Measurements from ENCODE around the gene REXO4. TPM values are rescaled to one million over a fixed set of nuclear protein-coding genes. Genes with fewer than 3 reads are reported as not detected.

REXO4 gene
- 22.5 and 23.3 TPM in 2 replicates for polyA plus RNA-seq (2013)

GRCh38 chr9:133417541-133418461 lies at the start of gene REXO4:
Gene REXO4 (minus strand): TSS chr9:133418010. CDS start chr9:133417844, 166 bp downstream.
- Histone ChIP-seq H4K8ac (ENCODE audit: low read depth, low read length) (peak within 1 kb of the TSS; percentile 100), H2BK12ac (ENCODE audit: low read length) (peak within 1 kb of the TSS; percentile 42), H3K27me3 (ENCODE audit: insufficient read depth, low read length) (no peaks in the 10 kb centered on the region), H4K91ac (ENCODE audit: low read depth, low read length) (peak within 1 kb of the TSS; percentile 92), H2BK120ac (ENCODE audit: insufficient read depth, low read length, poor library complexity) (peak within 1 kb of the TSS; percentile 96), H3K4ac (ENCODE audit: low read depth, low read length) (peak within 1 kb of the TSS; percentile 99), H2AK5ac (ENCODE audit: low read length) (peak within 1 kb of the TSS; percentile 98), H3K4me3 (ENCODE audit: low read depth, low read length) (peak within 1 kb of the TSS; percentile 77), H3K27ac (ENCODE audit: low read depth, low read length) (peak within 1 kb of the TSS; percentile 66), H3K79me1 (ENCODE audit: low read length) (peaks cover 8% of the 10 kb centered on the region), H3K36me3 (ENCODE audit: control insufficient read depth in 1 of 2, insufficient read depth in 2 of 2, low read length in 2 of 2) (peaks cover 20 to 26% of the 10 kb centered on the region in 2 experiments), H2AFZ (ENCODE audit: insufficient read depth, low read length, poor library complexity) (peak within 1 kb of the TSS; percentile 100), H3K9me3 (ENCODE audit: insufficient read depth, low read depth, low read length) (no peaks in the 10 kb centered on the region), H4K12ac (ENCODE audit: low read depth, low read length) (peak within 1 kb of the TSS; percentile 97), H3K4me2 (ENCODE audit: low read length) (peak within 1 kb of the TSS; percentile 71), H3K4me1 (ENCODE audit: control insufficient read depth in 1 of 2, insufficient read depth in 2 of 2, low read length in 2 of 2) (peaks cover 6 to 9% of the 10 kb centered on the region in 2 experiments), H3K14ac (ENCODE audit: low read length) (peak within 1 kb of the TSS; percentile 98), H3K23ac (ENCODE audit: low read length) (no peak within 1 kb of the TSS), H3K79me2 (ENCODE audit: control insufficient read depth, insufficient read depth, low read length, poor library complexity) (peaks cover 9% of the 10 kb centered on the region), H2BK5ac (ENCODE audit: low read depth, low read length, poor library complexity) (peak within 1 kb of the TSS; percentile 78), H3K9ac (ENCODE audit: low read length) (peak within 1 kb of the TSS; percentile 77), H3K18ac (ENCODE audit: low read length) (peak within 1 kb of the TSS; percentile 97)
- DNase-seq, result peak; percentile 61 to 83
- WGBS (ENCODE audit: extremely low coverage, insufficient coverage, insufficient read length), result no CpG with 5 or more reads among the region's 75 CpGs

- H2BK12ac ChIP-seq (ENCODE audit: low read length), result no peak overlapping the region
- H3K9ac ChIP-seq (ENCODE audit: low read length), result no peak overlapping the region
- no peak overlapping the region for H3K14ac ChIP-seq (ENCODE audit: low read length)
- no peak overlapping the region for H3K23ac ChIP-seq (ENCODE audit: low read length)
- H3K4me2 ChIP-seq (ENCODE audit: low read length), result no peak overlapping the region
- H3K79me2 ChIP-seq (ENCODE audit: control insufficient read depth, insufficient read depth, low read length, poor library complexity), result no peaks in the 10 kb centered on the region
- peaks cover 15% of the 10 kb centered on the region in 2 experiments for H3K36me3 ChIP-seq (ENCODE audit: control insufficient read depth in 1 of 2, insufficient read depth in 2 of 2, low read length in 2 of 2)
- H3K27me3 ChIP-seq (ENCODE audit: insufficient read depth, low read length), result no peaks in the 10 kb centered on the region
- no peak overlapping the region for H2AFZ ChIP-seq (ENCODE audit: insufficient read depth, low read length, poor library complexity)
- H3K4me1 ChIP-seq (ENCODE audit: control insufficient read depth in 1 of 2, insufficient read depth in 2 of 2, low read length in 2 of 2), result peaks cover 0 to 1% of the 10 kb centered on the region in 2 experiments
- WGBS (ENCODE audit: extremely low coverage, insufficient coverage, insufficient read length), result no CpG with 5 or more reads among the region's 10 CpGs
- H3K4me3 ChIP-seq (ENCODE audit: low read depth, low read length), result no peak overlapping the region
- no peak overlapping the region for H4K12ac ChIP-seq (ENCODE audit: low read depth, low read length)
- no peak overlapping the region for H3K4ac ChIP-seq (ENCODE audit: low read depth, low read length)
- no peaks in the 10 kb centered on the region for H3K79me1 ChIP-seq (ENCODE audit: low read length)
- no peak overlapping the region for H2AK5ac ChIP-seq (ENCODE audit: low read length)
- H2BK120ac ChIP-seq (ENCODE audit: insufficient read depth, low read length, poor library complexity), result no peak overlapping the region
- H4K91ac ChIP-seq (ENCODE audit: low read depth, low read length), result no peak overlapping the region
- H2BK5ac ChIP-seq (ENCODE audit: low read depth, low read length, poor library complexity), result no peak overlapping the region
- H4K8ac ChIP-seq (ENCODE audit: low read depth, low read length), result no peak overlapping the region
- no peak overlapping the region for H3K27ac ChIP-seq (ENCODE audit: low read depth, low read length)
- H3K9me3 ChIP-seq (ENCODE audit: insufficient read depth, low read depth, low read length), result no peaks in the 10 kb centered on the region
- no peak overlapping the region for H3K18ac ChIP-seq (ENCODE audit: low read length)
- no peak for DNase-seq
Measured at GRCh38 chr9:133467101-133467500, 49.3 kb upstream of the REXO4 start.

- Histone ChIP-seq H3K14ac (ENCODE audit: low read length) (no peak overlapping the region), H2BK5ac (ENCODE audit: low read depth, low read length, poor library complexity) (no peak overlapping the region), H3K18ac (ENCODE audit: low read length) (no peak overlapping the region), H4K91ac (ENCODE audit: low read depth, low read length) (no peak overlapping the region), H3K4me3 (ENCODE audit: low read depth, low read length) (no peak overlapping the region), H4K8ac (ENCODE audit: low read depth, low read length) (no peak overlapping the region), H3K4me2 (ENCODE audit: low read length) (no peak overlapping the region), H3K79me2 (ENCODE audit: control insufficient read depth, insufficient read depth, low read length, poor library complexity) (no peaks in the 10 kb centered on the region), H3K4me1 (ENCODE audit: control insufficient read depth in 1 of 2, insufficient read depth in 2 of 2, low read length in 2 of 2) (peaks cover 2 to 5% of the 10 kb centered on the region in 2 experiments), H3K79me1 (ENCODE audit: low read length) (no peaks in the 10 kb centered on the region), H3K27ac (ENCODE audit: low read depth, low read length) (no peak overlapping the region), H2BK12ac (ENCODE audit: low read length) (no peak overlapping the region), H3K23ac (ENCODE audit: low read length) (no peak overlapping the region), H3K4ac (ENCODE audit: low read depth, low read length) (no peak overlapping the region), H2AFZ (ENCODE audit: insufficient read depth, low read length, poor library complexity) (no peak overlapping the region), H2BK120ac (ENCODE audit: insufficient read depth, low read length, poor library complexity) (no peak overlapping the region), H3K27me3 (ENCODE audit: insufficient read depth, low read length) (no peaks in the 10 kb centered on the region), H3K9me3 (ENCODE audit: insufficient read depth, low read depth, low read length) (no peaks in the 10 kb centered on the region), H3K9ac (ENCODE audit: low read length) (no peak overlapping the region), H4K12ac (ENCODE audit: low read depth, low read length) (no peak overlapping the region), H3K36me3 (ENCODE audit: control insufficient read depth in 1 of 2, insufficient read depth in 2 of 2, low read length in 2 of 2) (peaks cover 9 to 11% of the 10 kb centered on the region in 2 experiments), H2AK5ac (ENCODE audit: low read length) (no peak overlapping the region)
- WGBS (ENCODE audit: extremely low coverage, insufficient coverage, insufficient read length), result no CpG with 5 or more reads among the region's 6 CpGs
- DNase-seq, result no peak
Measured at GRCh38 chr9:133465984-133466383, 48.2 kb upstream of the REXO4 start.

GRCh38 chr9:133464638-133465037 lies 46.8 kb upstream of the REXO4 start:
- Histone ChIP-seq H3K14ac (ENCODE audit: low read length) (no peak overlapping the region), H3K4me3 (ENCODE audit: low read depth, low read length) (no peak overlapping the region), H3K79me2 (ENCODE audit: control insufficient read depth, insufficient read depth, low read length, poor library complexity) (peaks cover 2% of the 10 kb centered on the region), H4K12ac (ENCODE audit: low read depth, low read length) (no peak overlapping the region), H3K27me3 (ENCODE audit: insufficient read depth, low read length) (no peaks in the 10 kb centered on the region), H4K8ac (ENCODE audit: low read depth, low read length) (no peak overlapping the region), H3K4me1 (ENCODE audit: control insufficient read depth in 1 of 2, insufficient read depth in 2 of 2, low read length in 2 of 2) (peaks cover 5 to 8% of the 10 kb centered on the region in 2 experiments), H3K4me2 (ENCODE audit: low read length) (no peak overlapping the region), H3K36me3 (ENCODE audit: control insufficient read depth in 1 of 2, insufficient read depth in 2 of 2, low read length in 2 of 2) (peaks cover 9 to 11% of the 10 kb centered on the region in 2 experiments), H2BK120ac (ENCODE audit: insufficient read depth, low read length, poor library complexity) (no peak overlapping the region), H2BK5ac (ENCODE audit: low read depth, low read length, poor library complexity) (no peak overlapping the region), H2AK5ac (ENCODE audit: low read length) (no peak overlapping the region), H3K9ac (ENCODE audit: low read length) (no peak overlapping the region), H3K18ac (ENCODE audit: low read length) (no peak overlapping the region), H3K79me1 (ENCODE audit: low read length) (peaks cover 5% of the 10 kb centered on the region), H2BK12ac (ENCODE audit: low read length) (no peak overlapping the region), H2AFZ (ENCODE audit: insufficient read depth, low read length, poor library complexity) (no peak overlapping the region), H4K91ac (ENCODE audit: low read depth, low read length) (no peak overlapping the region), H3K23ac (ENCODE audit: low read length) (no peak overlapping the region), H3K4ac (ENCODE audit: low read depth, low read length) (no peak overlapping the region), H3K9me3 (ENCODE audit: insufficient read depth, low read depth, low read length) (no peaks in the 10 kb centered on the region), H3K27ac (ENCODE audit: low read depth, low read length) (no peak overlapping the region)
- DNase-seq, result no peak
- no CpG with 5 or more reads among the region's 10 CpGs for WGBS (ENCODE audit: extremely low coverage, insufficient coverage, insufficient read length)

All from trophoblast cell (in vitro differentiated cells and primary cell).